Endometrium (tissue), 2 donors: Measurements from ENCODE around the gene SORCS3.

ENCODE experiments used
- FAIRE-seq: peaks from 2 replicates; lab custom pipeline; 2012; peaks lifted over from hg19 to GRCh38; lab: Jason Lieb, UNC
- donor health status: control.
- donor health status: control.

Gene SORCS3

DNA sequence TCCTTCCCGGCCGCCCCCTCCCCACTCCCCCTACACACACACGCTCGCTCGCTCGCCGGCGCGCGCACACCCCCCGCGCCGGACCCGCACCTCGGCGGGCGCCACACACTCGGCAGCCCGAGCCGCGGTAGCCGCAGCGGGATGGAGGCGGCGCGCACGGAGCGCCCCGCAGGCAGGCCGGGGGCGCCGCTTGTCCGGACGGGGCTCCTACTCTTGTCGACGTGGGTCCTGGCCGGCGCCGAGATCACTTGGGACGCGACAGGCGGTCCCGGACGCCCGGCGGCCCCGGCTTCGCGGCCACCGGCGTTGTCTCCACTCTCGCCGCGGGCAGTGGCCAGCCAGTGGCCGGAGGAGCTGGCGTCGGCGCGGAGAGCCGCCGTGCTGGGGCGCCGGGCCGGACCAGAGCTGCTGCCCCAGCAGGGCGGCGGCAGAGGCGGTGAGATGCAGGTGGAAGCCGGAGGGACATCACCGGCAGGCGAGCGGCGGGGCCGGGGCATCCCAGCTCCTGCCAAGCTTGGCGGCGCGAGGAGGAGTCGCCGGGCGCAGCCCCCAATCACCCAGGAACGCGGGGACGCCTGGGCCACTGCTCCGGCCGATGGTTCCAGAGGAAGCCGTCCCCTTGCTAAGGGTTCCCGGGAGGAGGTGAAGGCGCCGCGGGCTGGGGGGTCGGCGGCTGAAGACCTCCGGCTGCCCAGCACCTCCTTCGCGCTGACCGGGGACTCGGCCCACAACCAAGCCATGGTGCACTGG, at the start of gene SORCS3:
Gene SORCS3 (plus strand): TSS at position 104 of the 750 bp plus-strand sequence.
- FAIRE-seq = no peak

DNA sequence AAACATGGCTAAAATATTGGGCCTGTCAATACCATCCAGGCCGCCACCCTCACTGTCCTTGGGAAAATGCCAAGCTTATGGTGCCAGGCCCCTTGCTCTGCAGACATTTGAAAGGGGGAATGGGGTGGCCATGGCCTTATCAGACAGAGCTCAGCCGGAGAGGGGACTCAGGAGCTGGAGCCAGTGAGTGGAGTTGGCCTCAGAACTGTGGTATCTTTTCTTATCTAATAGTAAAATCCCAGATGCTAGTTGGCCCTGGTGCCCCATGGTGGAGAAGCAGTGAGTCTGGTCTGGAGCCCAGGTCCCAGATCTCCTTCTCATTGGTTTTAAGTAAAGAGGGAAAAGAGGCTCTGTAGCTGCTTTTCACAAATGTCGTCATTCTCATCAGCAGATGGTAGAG, 49.6 kb upstream of the SORCS3 start:
- no peak for FAIRE-seq

DNA sequence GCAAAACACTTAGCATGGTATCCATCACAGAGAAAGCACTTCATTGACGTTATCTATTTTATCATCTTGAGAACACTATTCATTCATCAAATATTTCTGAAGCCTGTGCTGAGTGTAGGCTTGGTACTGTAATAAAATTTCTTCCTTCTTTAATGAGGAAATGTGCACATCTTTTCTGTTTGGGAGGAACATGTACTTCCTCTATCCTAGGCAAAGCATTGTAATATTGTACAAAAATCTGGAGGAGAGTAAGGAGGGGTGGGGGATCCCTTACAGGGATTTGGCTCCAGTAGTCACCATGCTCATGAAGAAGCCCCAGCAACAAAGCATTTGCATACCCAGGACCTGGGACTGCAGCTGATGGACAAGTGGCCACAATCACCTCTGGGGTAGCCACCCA, 39.9 kb upstream of the SORCS3 start:
- FAIRE-seq = no peak

DNA sequence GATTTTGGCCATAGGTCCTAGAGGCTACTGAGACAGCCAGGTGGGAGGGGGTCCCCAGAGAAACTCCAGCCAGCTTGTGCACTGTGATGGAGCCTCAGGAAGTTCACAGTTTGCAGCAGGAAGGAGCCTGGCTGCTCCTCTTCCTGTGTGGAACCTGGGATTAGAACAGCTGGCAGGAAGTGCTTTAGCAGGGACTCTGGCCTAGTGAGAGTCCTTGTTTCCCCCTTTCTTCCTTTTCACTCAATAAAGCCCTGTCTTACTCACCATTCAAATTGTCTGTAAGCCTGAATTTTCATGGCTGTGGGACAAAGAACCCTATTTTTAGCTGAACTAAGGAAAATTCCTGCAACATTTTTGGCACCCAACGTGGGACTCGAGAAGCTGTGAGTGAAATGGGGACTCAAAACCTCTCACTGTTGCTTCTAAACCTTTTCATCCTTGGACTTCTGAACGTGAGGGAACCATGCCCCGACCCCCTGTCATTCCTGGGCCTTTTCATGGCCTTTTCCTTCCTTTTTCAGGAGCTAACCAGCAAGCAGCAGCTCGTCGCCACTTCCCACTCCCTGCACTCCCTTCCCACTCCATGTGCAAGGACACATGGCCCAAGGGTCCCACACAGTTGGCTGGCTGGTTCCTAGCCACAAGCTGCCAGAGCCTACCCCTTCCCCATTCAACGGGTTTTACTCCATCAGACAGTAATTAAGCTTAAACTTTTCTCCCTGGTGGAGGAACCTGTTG, 32.8 kb upstream of the SORCS3 start:
- FAIRE-seq = no peak

DNA sequence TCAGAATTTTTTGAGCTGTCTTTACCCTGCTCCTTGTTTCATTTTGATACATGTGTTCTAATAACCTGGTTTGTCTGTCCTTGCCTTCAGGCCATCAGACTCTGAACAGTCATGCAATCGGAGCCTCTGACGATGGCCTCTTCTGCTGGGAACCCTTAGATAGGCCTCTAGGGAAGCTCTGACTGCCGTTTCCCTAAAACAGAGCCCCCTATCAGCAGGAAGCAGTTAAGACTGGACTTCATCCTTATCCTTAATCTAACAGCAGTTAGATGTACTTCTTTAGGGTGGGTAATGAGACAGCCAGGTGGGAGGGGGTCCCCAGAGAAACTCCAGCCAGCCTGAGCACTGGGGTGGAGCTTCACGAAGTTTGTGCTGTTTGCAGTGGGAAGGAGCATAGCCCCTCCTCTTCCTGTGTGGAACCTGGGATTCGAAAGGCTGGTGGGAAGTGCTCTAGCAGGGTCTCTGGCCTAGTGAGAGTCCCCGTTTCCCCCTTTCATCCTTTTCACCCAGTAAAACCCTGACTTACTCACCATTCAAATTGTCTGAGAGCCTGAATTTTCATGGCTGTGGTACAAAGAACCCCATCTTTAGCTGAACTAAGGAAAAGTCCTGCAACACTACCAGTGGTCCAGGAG, 28.4 kb upstream of the SORCS3 start:
- FAIRE-seq = no peak

DNA sequence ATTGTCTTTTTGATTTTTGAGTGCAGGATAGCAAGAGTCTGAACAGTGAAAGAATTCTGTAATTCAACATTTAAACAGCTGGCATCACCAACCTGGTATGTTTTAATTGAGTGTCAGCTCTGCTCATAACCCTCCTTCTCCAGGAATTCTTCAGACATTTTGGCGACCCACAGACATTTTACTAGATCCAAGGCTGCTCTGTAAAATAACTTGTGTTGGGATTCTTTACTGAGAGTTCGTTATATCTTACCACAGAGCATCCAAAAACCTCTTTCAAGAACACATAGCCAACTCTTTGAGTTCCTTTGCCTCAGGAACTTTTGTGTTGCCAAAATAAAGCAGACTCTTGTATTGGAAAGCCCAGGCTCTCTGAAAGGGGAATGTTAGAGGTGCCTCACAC, 27.7 kb upstream of the SORCS3 start:
- no peak for FAIRE-seq

DNA sequence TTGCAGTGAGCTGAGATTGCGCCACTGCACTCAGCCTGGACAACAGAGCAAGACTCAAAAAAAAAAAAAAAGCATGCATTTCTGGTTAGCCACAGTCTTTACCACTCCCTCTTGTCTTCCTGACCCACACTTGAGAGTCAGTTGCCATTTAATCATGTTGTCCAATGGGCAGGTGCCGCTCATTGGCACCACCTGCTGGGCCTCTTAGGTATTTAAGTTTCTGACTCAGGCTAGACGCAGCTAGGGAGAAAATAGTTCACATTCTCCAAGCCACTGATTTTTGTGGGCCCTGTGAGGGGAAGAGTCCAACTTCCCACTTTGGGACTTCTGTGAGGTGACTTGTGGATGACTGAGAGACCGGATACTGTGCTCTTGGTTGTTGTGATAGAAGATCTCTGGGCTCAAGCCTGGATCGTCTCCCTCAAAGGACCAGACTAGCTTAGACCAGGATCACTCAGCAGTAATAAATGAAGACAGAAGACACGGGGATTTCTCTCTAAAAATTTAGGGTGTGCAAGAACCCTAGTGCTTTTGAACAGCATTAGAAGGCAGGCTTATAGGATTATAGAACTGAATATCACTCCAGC, 26.8 kb upstream of the SORCS3 start:
- no peak for FAIRE-seq

DNA sequence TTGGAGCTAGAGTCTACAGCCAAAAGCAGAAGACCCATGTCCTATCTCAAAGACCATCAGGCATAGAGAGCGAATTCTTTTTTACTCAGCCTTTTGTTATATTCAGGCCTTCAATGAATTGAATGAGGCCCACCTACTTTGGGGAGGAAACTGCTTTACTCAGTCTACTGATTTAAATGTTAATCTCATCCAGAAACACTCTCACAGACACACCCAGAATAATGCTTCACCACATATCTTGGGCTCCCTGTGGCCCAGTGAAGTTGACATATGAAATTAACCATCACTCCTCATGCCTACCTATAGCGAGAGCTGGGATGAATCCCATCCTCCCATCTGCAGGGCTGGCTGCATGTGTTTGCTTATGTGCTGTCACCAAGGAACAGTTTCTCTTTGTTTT, 26.0 kb upstream of the SORCS3 start:
- no peak for FAIRE-seq

DNA sequence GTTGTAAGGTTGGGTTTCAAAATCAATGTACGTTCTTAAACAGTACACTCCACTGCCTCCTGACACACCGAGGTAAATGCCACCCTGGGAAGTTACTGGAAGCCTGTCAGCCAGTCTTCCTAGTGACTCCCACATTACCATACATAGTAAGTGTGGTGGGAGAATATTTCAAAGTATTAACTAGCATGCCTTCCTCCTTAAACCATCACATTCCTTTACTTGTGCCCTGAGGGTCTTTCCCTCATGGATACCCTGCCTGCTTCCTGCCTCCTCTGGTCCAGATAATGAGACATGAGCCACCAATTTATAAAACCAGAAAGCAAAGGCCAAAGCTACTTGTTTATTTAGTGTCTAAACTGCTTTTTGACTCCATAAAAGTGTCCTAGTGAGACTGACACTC, 23.3 kb upstream of the SORCS3 start:
- FAIRE-seq = no peak

DNA sequence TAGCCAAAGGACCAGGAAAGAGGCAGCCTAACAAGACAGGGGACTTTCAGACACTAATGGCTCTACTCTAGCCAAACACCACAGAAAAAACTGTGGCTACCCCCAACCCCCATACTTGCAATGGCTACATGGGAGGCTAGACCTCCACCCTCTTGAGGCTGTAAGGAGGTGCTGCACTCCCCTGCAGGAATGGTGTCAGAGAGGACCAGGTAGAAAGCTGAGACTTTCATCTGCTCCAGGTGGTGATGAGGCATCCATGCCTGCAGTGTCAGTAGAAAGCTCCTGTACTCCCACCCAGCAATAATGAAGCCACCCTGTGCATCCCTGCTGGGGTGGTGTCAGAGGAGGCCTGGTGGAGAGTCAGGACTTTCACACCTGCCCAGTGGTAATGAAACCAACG, 18.9 kb upstream of the SORCS3 start:
- FAIRE-seq = no peak

DNA sequence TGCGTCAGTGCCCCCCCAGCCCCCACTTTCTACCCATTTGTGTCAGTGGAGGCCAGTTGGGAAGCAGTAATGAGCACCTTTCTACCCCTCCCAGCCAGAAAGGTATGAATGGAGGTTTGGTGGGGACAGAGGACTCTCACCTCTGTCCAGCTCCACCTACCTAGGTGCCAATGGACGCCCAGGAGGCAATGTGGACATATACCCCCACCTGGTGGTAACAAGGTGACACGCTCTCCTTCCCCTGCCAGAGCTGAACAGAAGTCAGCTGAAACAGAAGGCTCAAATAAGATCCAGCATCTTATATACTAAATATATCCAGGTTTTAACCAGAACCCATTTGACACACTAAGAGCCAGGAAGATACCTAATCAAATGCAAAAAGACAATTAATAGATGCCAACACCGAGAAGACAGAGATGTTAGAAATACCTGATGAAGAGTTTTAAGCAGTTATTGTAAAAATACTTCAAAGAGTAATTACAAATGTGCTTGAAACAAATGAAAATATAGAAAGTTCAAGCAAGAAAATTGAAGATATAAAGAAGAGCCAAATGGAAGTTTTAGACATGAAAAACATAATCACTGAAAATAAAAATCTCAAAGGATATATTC, 18.4 kb upstream of the SORCS3 start:
- no peak for FAIRE-seq

DNA sequence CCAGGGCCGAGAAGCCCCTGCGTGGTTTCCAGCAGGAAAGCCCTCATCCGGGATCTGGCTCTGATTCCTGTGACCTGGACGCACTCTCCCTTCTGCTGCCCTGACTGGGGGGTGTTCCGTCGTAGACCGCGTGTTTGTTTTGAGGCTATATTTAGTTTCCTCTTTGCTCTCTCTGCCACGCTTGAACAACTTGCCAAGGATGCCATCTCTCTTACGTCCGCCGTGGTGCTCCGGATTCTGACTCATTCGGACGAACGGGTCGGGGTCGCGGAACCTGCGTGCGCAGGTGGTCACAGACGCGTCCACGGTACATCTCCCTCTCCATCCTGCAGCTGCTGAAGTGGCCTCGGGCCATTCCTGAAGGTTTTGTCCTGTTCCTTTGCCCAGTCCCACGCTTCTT, 10.4 kb upstream of the SORCS3 start:
- no peak for FAIRE-seq

DNA sequence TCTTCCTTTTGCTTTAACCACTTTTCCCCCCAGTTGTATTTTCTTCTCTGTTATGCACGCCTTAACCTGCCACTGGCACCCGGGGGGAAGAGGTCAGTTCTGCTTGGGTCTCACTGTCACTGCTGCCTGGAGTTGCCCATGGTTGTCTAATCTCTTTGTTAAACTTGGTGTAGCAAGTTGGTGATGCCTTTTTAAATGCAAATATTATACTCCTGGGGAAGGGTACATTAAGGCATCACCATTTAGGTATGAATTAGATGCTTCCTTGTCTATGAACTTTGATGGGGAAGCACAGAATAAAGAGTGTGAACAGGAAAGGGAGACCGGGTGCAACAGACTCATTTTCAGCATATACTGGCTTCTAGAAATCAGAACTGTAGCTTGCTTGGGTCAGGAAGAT, 9.1 kb upstream of the SORCS3 start:
- no peak for FAIRE-seq

DNA sequence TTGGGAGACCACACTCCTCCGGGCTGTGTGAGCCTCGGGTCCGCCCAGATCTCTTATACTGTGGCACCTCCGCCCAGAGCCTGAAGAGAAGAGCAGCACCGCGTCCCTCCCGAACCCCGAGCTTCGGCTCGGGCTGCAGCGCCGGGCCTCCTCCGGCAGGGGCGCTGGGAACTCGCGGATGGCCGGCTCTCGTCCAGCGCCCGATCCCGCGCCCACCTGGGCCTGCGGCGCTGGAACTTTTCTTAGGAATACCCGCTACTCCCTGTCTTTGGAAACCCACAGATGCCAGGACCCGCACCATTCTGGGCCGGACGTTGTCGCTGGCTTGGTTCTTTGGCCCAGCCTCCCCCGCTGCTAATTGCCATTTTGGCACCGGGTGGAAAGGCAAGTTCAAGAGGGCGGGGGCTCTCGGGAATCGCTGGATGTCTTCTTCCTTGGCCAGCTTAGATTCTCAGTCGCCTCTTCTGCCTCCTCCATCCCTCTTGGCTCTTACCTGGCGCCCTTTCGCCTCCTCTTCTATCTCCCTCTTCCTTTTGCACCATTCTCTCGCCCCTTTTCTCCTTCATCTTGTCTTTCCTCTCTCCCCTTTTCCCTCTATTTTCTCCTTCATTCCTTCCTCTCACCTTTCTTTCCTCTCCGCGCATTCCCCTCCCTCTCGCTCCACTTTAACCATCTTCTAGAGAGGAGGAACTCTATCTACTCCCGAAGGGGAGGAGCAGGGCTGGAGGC, 2.1 kb upstream of the SORCS3 start:
- FAIRE-seq = no peak

DNA sequence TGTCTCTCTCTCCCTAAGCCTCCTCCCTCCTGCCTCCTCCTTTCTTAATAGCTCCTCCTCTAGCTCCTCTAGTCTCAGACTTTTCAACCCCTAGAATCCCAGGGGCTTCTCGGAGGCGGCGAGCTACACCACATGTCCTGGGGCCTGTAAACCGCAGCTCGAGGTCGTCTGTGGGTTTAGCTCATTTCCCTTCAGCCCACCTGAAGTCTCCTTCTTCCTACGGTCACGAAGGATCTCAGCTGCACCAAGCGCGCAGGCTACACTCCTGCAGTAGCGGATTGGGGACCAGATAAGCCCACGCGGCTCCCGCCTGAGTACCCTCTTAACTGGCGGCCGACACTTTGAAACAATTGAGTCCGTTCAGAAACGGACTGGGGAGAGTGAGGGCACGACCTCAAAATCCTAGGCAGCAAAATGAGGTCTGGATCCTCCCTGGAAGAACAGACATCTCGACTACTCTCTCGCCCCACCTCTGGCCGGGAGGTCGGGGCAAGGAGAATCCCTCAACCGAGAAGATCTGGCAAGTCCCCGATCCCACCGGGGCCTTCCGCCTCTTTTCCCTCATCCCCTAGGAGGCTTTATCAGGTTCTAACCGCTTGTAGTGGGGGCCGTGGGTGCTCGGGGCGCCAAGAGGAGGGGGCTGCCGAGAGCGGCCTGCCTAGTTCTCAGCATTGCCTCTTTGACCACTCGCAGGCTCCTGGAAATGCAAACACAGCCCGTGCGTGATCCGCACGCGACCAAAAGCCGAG, 1.3 kb upstream of the SORCS3 start:
- FAIRE-seq = no peak

DNA sequence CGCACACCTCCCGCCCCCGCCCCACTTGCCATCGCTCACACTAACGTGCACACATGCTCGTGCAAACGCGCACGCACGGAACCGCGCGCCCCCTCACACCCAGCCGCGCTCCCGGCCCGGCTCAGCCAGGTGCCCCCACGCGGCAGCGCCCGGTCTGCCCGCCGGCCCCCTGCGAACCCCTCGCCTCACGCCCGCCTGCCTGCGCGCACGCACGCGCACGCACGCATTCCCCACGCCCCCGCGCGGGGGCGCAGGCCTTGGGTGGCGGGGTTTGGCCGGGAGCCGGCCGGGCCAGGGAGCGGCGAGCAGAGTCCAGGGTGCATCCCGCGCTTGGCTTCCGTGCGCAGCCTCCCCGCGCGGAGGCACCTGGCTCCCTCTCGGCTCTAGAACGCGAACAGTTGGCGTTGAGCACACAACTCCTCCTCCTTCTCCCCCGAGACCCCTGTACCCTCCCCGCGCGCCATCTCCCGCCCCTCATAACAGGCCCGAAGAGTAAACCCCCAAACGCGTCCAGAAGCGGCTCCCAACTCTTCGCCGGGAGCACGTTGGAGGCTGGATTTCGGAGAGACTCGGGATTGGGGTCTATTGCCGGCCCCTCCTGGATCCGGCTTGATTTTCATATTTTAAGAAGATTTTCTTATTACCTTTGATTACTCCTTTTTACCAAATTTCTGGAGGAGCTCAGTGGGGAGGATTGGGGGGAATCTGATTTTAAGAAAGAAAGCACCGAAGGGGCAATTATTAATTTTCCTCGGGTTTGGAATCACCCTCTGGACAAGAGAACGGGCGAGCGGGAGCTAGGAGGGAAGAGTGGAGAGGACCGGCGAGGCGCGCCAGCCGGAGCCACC, 527 bp upstream of the SORCS3 start:
- FAIRE-seq = no peak

DNA sequence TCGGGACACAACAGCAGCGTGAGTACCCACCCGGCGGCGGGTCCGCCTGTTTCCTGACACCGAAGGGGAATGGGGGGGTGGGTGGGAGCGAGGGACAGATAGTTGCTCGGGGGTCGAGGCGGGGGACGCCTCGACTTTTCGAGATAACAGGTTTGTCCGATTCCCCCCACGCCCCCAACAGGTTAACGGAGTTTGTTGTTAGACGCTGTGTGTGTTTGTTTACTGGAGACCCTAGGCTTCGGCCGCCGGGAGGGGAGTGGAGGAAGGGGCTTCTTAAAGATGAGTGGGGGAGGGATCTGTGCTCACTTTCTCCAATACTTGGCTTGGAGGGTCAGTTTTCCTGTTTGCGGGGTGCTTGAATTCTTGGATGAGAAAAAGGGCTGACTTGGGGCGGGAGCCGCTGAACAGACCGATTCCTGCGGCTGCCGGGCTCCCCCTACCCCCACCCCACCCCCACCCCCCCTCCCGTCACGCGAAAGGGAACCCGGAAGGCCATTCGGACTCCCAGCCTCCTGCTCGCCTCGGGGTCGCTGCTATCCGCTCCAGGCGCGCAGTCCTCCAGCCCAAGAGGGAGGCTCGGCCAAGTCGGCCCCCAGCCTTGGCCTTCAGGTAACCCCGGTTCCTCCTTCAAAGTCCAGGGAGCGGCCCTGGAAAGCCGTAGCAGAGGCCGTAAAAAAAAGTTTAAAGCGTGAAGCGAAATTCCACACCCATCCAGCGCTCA, 1.0 kb downstream of the SORCS3 start:
- no peak for FAIRE-seq

DNA sequence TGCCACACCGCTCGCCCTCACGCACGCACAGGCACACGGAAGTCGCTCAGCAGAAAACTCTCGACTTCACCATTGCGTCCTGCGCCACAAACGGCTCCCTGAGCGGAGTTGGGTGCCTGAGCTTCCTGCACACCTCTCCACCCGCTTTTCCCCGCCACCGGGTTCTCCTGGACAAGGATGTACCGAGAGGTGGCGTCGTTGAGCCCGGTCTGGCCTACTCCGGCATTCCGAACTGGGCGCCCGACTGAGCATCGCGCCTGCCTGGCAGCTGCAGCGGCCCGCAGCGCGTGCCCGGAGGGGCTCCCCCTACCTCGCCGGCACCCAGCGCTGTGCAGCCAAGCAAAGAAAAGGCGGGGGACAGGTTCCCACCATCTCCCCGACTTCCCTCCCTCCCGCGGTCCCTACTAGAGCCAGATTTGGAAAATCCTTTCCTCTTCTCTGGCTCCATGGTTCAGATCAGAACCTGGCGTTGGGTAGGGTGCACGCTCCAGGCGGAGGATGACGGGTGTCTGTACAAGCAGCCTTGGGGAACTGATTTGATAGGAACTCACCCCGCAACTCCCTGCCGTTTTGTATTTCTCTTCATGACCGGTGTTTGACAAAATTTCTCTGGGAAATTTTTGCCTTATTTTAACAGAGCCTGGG, 1.7 kb downstream of the SORCS3 start:
- FAIRE-seq = no peak

DNA sequence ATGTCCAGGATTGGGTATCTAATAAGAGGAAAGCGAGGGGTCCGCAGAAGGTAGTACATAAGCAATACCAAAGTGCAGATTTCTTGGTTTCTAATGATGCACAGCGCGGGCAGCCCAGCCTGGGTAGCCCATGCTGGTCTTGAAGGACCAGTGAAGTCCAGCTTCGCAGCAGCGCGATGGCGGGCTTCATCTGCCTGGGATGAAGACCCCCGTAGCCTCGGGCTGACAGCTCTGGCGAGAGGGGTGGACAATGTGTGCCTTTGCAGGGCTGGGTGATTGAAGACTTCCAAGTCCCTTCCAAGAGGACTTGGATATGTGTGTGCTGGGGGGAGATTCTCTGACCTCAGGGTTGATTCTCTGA, 2.2 kb downstream of the SORCS3 start:
- FAIRE-seq = no peak
